ENCODE data around the gene ACACA.
A peak's percentile ranks its signal among the peaks of the same experiment; 100 is the strongest.

The ACACA gene

GRCh38 chr17:37359682-37360188 lies 46.9 kb downstream of the ACACA start:
- TF ChIP-seq CREB5 (CRISPR knock-in tag; IDR thresholded peaks at IDR 0.05; ENCODE audit: low read depth), result no peak
- no peak for TF ChIP-seq GLIS3 (CRISPR knock-in tag; IDR thresholded peaks at IDR 0.05)
- no peak for TF ChIP-seq BACH2 (CRISPR knock-in tag; IDR thresholded peaks at IDR 0.05; ENCODE audit: borderline replicate concordance)
- TF ChIP-seq ZNF565 (CRISPR knock-in tag; conservative IDR thresholded peaks at IDR 0.05; ENCODE audit: low read depth), result no peak
- no peak for TF ChIP-seq TSHZ2 (CRISPR knock-in tag; IDR thresholded peaks at IDR 0.05)
- no peak for TF ChIP-seq ISL1 (CRISPR knock-in tag; IDR thresholded peaks at IDR 0.05)
- no peak for TF ChIP-seq OSR1 (CRISPR knock-in tag; IDR thresholded peaks at IDR 0.05)
- TF ChIP-seq ZNF70 (CRISPR knock-in tag; IDR thresholded peaks at IDR 0.05), result no peak
- no peak for TF ChIP-seq RARB (CRISPR knock-in tag; IDR thresholded peaks at IDR 0.05)
- TF ChIP-seq ARNTL (CRISPR knock-in tag; IDR thresholded peaks at IDR 0.05; ENCODE audit: borderline replicate concordance, low read depth), result no peak
- TF ChIP-seq ZFP30 (CRISPR knock-in tag; IDR thresholded peaks at IDR 0.05), result no peak
- no peak for TF ChIP-seq ZFP3 (CRISPR knock-in tag; IDR thresholded peaks at IDR 0.05)
- TF ChIP-seq TCF4 (CRISPR knock-in tag; IDR thresholded peaks at IDR 0.05; ENCODE audit: borderline replicate concordance), result no peak
- TF ChIP-seq ZNF8 (CRISPR knock-in tag; IDR thresholded peaks at IDR 0.05), result no peak
- TF ChIP-seq CSRNP3 (CRISPR knock-in tag; IDR thresholded peaks at IDR 0.05), result no peak
- TF ChIP-seq SNAI2 (CRISPR knock-in tag; IDR thresholded peaks at IDR 0.05), result no peak
- TF ChIP-seq ZC3H10 (CRISPR knock-in tag; IDR thresholded peaks at IDR 0.05), result no peak
- TF ChIP-seq CSDC2 (CRISPR knock-in tag; IDR thresholded peaks at IDR 0.05), result no peak
- no peak for TF ChIP-seq PATZ1 (CRISPR knock-in tag; IDR thresholded peaks at IDR 0.05; ENCODE audit: borderline replicate concordance)
- ATAC-seq, result no peak

GRCh38 chr17:37358830-37359681 lies 47.6 kb downstream of the ACACA start:
- peak; percentile 92 for ATAC-seq
- TF ChIP-seq TOX (CRISPR knock-in tag; IDR thresholded peaks at IDR 0.05; ENCODE audit: borderline replicate concordance) (no peak), CSRNP3 (CRISPR knock-in tag; IDR thresholded peaks at IDR 0.05) (no peak)
